K562 (cell line): ENCODE data around the gene CELSR2. TPM values are rescaled to one million over a fixed set of nuclear protein-coding genes. Genes with fewer than 3 reads are reported as not detected.

Source experiments
- EZH2 ChIP-seq: IDR thresholded peaks from 2 replicates; pipeline ENCODE4 v1.6.1; 2012; ENCODE audit warnings: low read depth, mild to moderate bottlenecking, inconsistent platforms, low read length, borderline replicate concordance
- GATAD2A ChIP-seq: fragments of 450-650 bp; IDR thresholded peaks from 2 replicates; pipeline ENCODE4 v1.6.1; 2017
- GTF3C2 ChIP-seq: IDR thresholded peaks from 3 replicates; pipeline ENCODE4 v1.6.1; 2011; ENCODE audit warnings: borderline replicate concordance, mild to moderate bottlenecking, moderate library complexity; ENCODE audit not compliant: insufficient read length; ENCODE audit errors: extremely low read depth
- HEY1 ChIP-seq: fragments of 250-450 bp; sonication (Bioruptor Pico); IDR thresholded peaks from 2 replicates; pipeline ENCODE4 v1.5.0; 2020; ENCODE audit warnings: mild to moderate bottlenecking, moderate library complexity, borderline replicate concordance
- HLTF ChIP-seq: fragments of 450-650 bp; IDR thresholded peaks from 2 replicates; pipeline ENCODE4 v1.6.1; 2016
- HMG20A ChIP-seq: fragments of 450-650 bp; formaldehyde crosslinking; conservative IDR thresholded peaks from 2 replicates; pipeline ENCODE4 v1.4.0; 2020; ENCODE audit warnings: mild to moderate bottlenecking, mixed read lengths
- HMG20B ChIP-seq: fragments of 250-450 bp; sonication (Bioruptor Pico); IDR thresholded peaks from 2 replicates; pipeline ENCODE4 v1.5.0; 2021; ENCODE audit warnings: mild to moderate bottlenecking
- KAT7 ChIP-seq: sonication (generic); formaldehyde crosslinking; IDR thresholded peaks from 2 replicates; pipeline ENCODE4 v1.8.0; 2022; ENCODE audit warnings: missing genetic modification reagents, mild to moderate bottlenecking, borderline replicate concordance
- KAT8 ChIP-seq: fragments of 450-650 bp; IDR thresholded peaks from 2 replicates; pipeline ENCODE4 v1.6.1; 2016; ENCODE audit warnings: low read depth, mild to moderate bottlenecking
- KDM4B ChIP-seq, 2 experiments: fragments of 450-650 bp in 1 of 2; sonication (generic) in 1 of 2; IDR thresholded peaks; 2 replicates each; pipeline ENCODE4 v1.6.1; 2016 to 2017; ENCODE audit warnings: borderline replicate concordance in 2 of 2, antibody characterized with exemption in 1 of 2, low read depth in 1 of 2, mild to moderate bottlenecking in 1 of 2
- MNT ChIP-seq, 2 experiments: fragments of 450-650 bp; conservative IDR thresholded peaks; 2 replicates each; pipeline ENCODE4 v1.6.1; 2017; ENCODE audit warnings: mild to moderate bottlenecking in 2 of 2, moderate library complexity in 2 of 2
- SOX6 ChIP-seq: fragments of 450-650 bp; IDR thresholded peaks from 2 replicates; pipeline ENCODE4 v1.6.1; 2014; ENCODE audit warnings: mild to moderate bottlenecking
- TARDBP ChIP-seq: fragments of 450-650 bp; IDR thresholded peaks from 2 replicates; pipeline ENCODE4 v1.6.1; 2016
- TCF15 ChIP-seq: fragments of 250-450 bp; sonication (Bioruptor Pico); IDR thresholded peaks from 2 replicates; pipeline ENCODE4 v1.8.0; 2022; ENCODE audit warnings: moderate library complexity, mild to moderate bottlenecking, inconsistent platforms
- TFAM ChIP-seq: fragments of 250-450 bp; sonication (Bioruptor Pico); conservative IDR thresholded peaks from 2 replicates; pipeline ENCODE4 v1.5.0; 2021; ENCODE audit warnings: mild to moderate bottlenecking, moderate library complexity
- TRIM25 ChIP-seq: fragments of 450-650 bp; IDR thresholded peaks from 2 replicates; pipeline ENCODE4 v1.7.0; 2016; ENCODE audit warnings: borderline replicate concordance
- ZFP91 ChIP-seq: sonication (generic); formaldehyde crosslinking; IDR thresholded peaks from 2 replicates; pipeline ENCODE4 v1.8.0; 2022; ENCODE audit warnings: mild to moderate bottlenecking, missing genetic modification reagents
- ZNF766 ChIP-seq: fragments of 200-800 bp; sonication (Bioruptor generic); conservative IDR thresholded peaks from 2 replicates; pipeline ENCODE4 v1.6.1; 2016; ENCODE audit warnings: missing genetic modification characterization, missing compliant biosample characterization
- polyA plus RNA-seq, 8 experiments: library from polyadenylated mRNA; depleted of rRNA in 4 of 8; stranded (reverse) in 5 of 8; unstranded in 3 of 8; fragments of >200 nt; fragmentation: Nextera tagmentation in 2 of 8; fragmentation: Illumina TruSeq in 1 of 8; extraction: Ambion mirVana in 2 of 8; extraction: Trizol in 1 of 8; gene quantifications; 2 replicates each; pipeline versions ENCODE4 v1.2.1 to v1.2.3, GENCODE V29; 2011 to 2014; ENCODE audit warnings: inconsistent platforms in 1 of 8, missing spikeins in 1 of 8
- total RNA-seq, 7 experiments: library from RNA; depleted of rRNA in 6 of 7; stranded (reverse); fragments of >200 nt in 6 of 7; fragmentation: Illumina TruSeq in 2 of 7; extraction: Trizol in 2 of 7; gene quantifications; 2 replicates each; pipeline versions ENCODE4 v1.2.1 to v1.2.3, GENCODE V29; 2011 to 2021; ENCODE audit warnings: low replicate concordance in 1 of 7

CELSR2 gene
- total and polyA plus RNA-seq, 9 of the 15 experiments (the other 6 are each of a cell fraction or from before 2014, with no cell fraction given) = 0.31 to 21.9 (median 4.2) TPM

- TF ChIP-seq ZFP91 (CRISPR knock-in tag) (no peak), TFAM (CRISPR knock-in tag) (no peak), HMG20A (CRISPR knock-in tag) (peak; percentile 88), EZH2 (no peak), GATAD2A (0 out of 2 replicates have a peak, but pooled peaks have one; percentile 43), SOX6 (peak; percentile 60; the same call in 1 of the 2 replicates), GTF3C2 (no peak), HLTF (no peak), ZNF766 (CRISPR knock-in tag) (peak; percentile 80), KDM4B (IDR thresholded peaks at IDR 0.05; ENCODE audit: borderline replicate concordance in 2 of 2, low read depth in 1 of 2) (no peak), TCF15 (CRISPR knock-in tag) (no peak; the same call in 1 of the 2 replicates), KAT8 (no peak), TARDBP (0 out of 2 replicates have a peak, but pooled peaks have one; percentile 8), MNT (conservative IDR thresholded peaks at IDR 0.05) (no peak; a peak in 1 of 4 replicates), HEY1 (no peak), KAT7 (CRISPR knock-in tag) (0 out of 2 replicates have a peak, but pooled peaks have one; percentile 2), TRIM25 (no peak), HMG20B (0 out of 2 replicates have a peak, but pooled peaks have one; percentile 78)
Measured at GRCh38 chr1:109214695-109215623, 34.4 kb upstream of the CELSR2 start (continued).
